GM12892 (cell line): ENCODE results near the gene ZNF367.

ENCODE experiments used
- DNase-seq: peaks from one replicate; pipeline ENCODE4 v3.0.0; 2011; ENCODE audit not compliant: insufficient read length
- FAIRE-seq: peaks from 2 replicates; lab custom pipeline; 2011; peaks lifted over from hg19 to GRCh38; lab: Jason Lieb, UNC
- POLR2A ChIP-seq: IDR thresholded peaks from 2 replicates; pipeline ENCODE4 v1.6.1; 2011; ENCODE audit warnings: low read depth, low read length, control low read depth
- POLR2AphosphoS5 ChIP-seq: IDR thresholded peaks from 2 replicates; pipeline ENCODE4 v1.6.1; 2011; ENCODE audit warnings: low read depth, low read length, control low read depth
- TAF1 ChIP-seq: IDR thresholded peaks from 2 replicates; pipeline ENCODE4 v1.6.1; 2011; ENCODE audit warnings: low read depth, mild to moderate bottlenecking, control low read depth, low read length, borderline replicate concordance

Gene ZNF367

GRCh38 chr9:96450613-96451528, 32.7 kb upstream of the ZNF367 start:
- FAIRE-seq (peak; percentile 14), DNase-seq (peak; percentile 24)
- TF ChIP-seq POLR2AphosphoS5 (no peak), TAF1 (no peak), POLR2A (no peak)

GRCh38 chr9:96449845-96450612, 31.9 kb upstream of the ZNF367 start, which contains the start of gene HABP4:
TSS of gene HABP4 (plus strand) at chr9:96450169. CDS start at chr9:96450280, 111 bp downstream.
- DNase-seq (peak; percentile 92), FAIRE-seq (peak; percentile 99)
- no peak for TF ChIP-seq POLR2AphosphoS5
- TF ChIP-seq TAF1 = no peak
- TF ChIP-seq POLR2A = peak; percentile 50; the same call in 1 of the 2 replicates

- FAIRE-seq (no peak), DNase-seq (no peak)
- TF ChIP-seq POLR2AphosphoS5 (no peak), TAF1 (no peak), POLR2A (no peak)
These were observed 31.3 kb upstream of the ZNF367 start for GRCh38 chr9:96449523-96449844.

- TF ChIP-seq POLR2A = no peak
- FAIRE-seq (no peak), DNase-seq (no peak)
These were observed 30.5 kb upstream of the ZNF367 start for GRCh38 chr9:96448546-96449170.

- no peak for DNase-seq
- TF ChIP-seq POLR2AphosphoS5 (no peak), POLR2A (no peak), TAF1 (no peak)
- no peak for FAIRE-seq
These were observed 29.2 kb upstream of the ZNF367 start for GRCh38 chr9:96447406-96447805.

GRCh38 chr9:96442491-96442890, 24.3 kb upstream of the ZNF367 start:
- FAIRE-seq (no peak), DNase-seq (no peak)
- TF ChIP-seq POLR2A (no peak), TAF1 (no peak), POLR2AphosphoS5 (no peak)

- no peak for DNase-seq
- TF ChIP-seq TAF1 (no peak), POLR2A (no peak), POLR2AphosphoS5 (no peak)
- no peak for FAIRE-seq
These were observed 23.8 kb upstream of the ZNF367 start for GRCh38 chr9:96441798-96442445.

- FAIRE-seq = no peak
- no peak for DNase-seq
- TF ChIP-seq TAF1 = no peak
- no peak for TF ChIP-seq POLR2A
- TF ChIP-seq POLR2AphosphoS5 = no peak
These were observed 22.6 kb upstream of the ZNF367 start for GRCh38 chr9:96440671-96441199.

GRCh38 chr9:96437454-96437853, 19.3 kb upstream of the ZNF367 start:
- FAIRE-seq (no peak), DNase-seq (no peak)
- TF ChIP-seq POLR2AphosphoS5 = no peak
- no peak for TF ChIP-seq TAF1
- no peak for TF ChIP-seq POLR2A

GRCh38 chr9:96436456-96437126, 18.4 kb upstream of the ZNF367 start:
- TF ChIP-seq TAF1 = no peak
- TF ChIP-seq POLR2AphosphoS5 = no peak
- no peak for TF ChIP-seq POLR2A
- no peak for FAIRE-seq
- DNase-seq = no peak

- no peak for DNase-seq
- no peak for FAIRE-seq
These were observed 17.9 kb upstream of the ZNF367 start for GRCh38 chr9:96436063-96436455.

More at GRCh38 chr9:96436063-96436455, 17.9 kb upstream of the ZNF367 start:
- TF ChIP-seq TAF1 = no peak
- TF ChIP-seq POLR2AphosphoS5 = no peak
- TF ChIP-seq POLR2A = no peak
